ENCODE measurements around the gene NCKAP5.

NCKAP5 gene

DNA sequence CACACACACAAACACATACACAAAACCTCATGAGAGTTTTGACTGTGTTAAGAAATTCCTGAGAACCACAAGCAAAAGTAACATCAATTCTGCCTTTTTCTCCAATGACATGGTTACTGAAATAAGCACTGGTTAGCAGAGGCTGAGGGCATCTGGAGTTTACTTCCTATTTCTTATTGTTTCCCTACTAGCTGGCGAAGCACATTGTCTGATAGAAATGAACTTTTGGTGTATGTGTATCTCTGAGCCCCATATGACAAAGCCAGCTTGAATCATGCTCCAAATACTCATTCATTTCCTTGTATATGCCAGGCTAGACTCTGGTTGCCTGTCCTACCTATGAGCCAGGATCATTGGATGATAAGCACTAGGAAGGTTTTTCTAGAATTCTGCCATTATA is 203.1 kb downstream of the NCKAP5 start:
- H2BK120ac ChIP-seq (ENCODE audit: insufficient read depth, low read length, poor library complexity), result no peak overlapping the region
- H2AFZ ChIP-seq (ENCODE audit: insufficient read depth, low read length, poor library complexity), result no peak overlapping the region
- no peak overlapping the region for H4K91ac ChIP-seq (ENCODE audit: low read depth, low read length)
- H4K12ac ChIP-seq (ENCODE audit: low read depth, low read length), result no peak overlapping the region
- WGBS (ENCODE audit: extremely low coverage, insufficient coverage, insufficient read length), result no CpG with 5 or more reads among the region's 1 CpG
- H3K4me1 ChIP-seq (ENCODE audit: control insufficient read depth in 1 of 2, insufficient read depth in 2 of 2, low read length in 2 of 2), result no peaks in the 10 kb centered on the region
- no peak overlapping the region for H3K14ac ChIP-seq (ENCODE audit: low read length)
- no peak overlapping the region for H3K18ac ChIP-seq (ENCODE audit: low read length)
- no peak overlapping the region for H2AK5ac ChIP-seq (ENCODE audit: low read length)
- no peaks in the 10 kb centered on the region for H3K79me1 ChIP-seq (ENCODE audit: low read length)
- H3K27ac ChIP-seq (ENCODE audit: low read depth, low read length), result no peak overlapping the region
- no peaks in the 10 kb centered on the region for H3K9me3 ChIP-seq (ENCODE audit: insufficient read depth, low read depth, low read length)
- no peaks in the 10 kb centered on the region for H3K36me3 ChIP-seq (ENCODE audit: control insufficient read depth in 1 of 2, insufficient read depth in 2 of 2, low read length in 2 of 2)
- DNase-seq, result no peak
- H2BK5ac ChIP-seq (ENCODE audit: low read depth, low read length, poor library complexity), result no peak overlapping the region
- no peak overlapping the region for H3K23ac ChIP-seq (ENCODE audit: low read length)
- no peak overlapping the region for H3K4me3 ChIP-seq (ENCODE audit: low read depth, low read length)
- no peak overlapping the region for H3K4me2 ChIP-seq (ENCODE audit: low read length)
- no peak overlapping the region for H4K8ac ChIP-seq (ENCODE audit: low read depth, low read length)
- no peak overlapping the region for H3K4ac ChIP-seq (ENCODE audit: low read depth, low read length)
- no peaks in the 10 kb centered on the region for H3K79me2 ChIP-seq (ENCODE audit: control insufficient read depth, insufficient read depth, low read length, poor library complexity)
- H3K27me3 ChIP-seq (ENCODE audit: insufficient read depth, low read length), result no peaks in the 10 kb centered on the region
- no peak overlapping the region for H3K9ac ChIP-seq (ENCODE audit: low read length)
- H2BK12ac ChIP-seq (ENCODE audit: low read length), result no peak overlapping the region

DNA sequence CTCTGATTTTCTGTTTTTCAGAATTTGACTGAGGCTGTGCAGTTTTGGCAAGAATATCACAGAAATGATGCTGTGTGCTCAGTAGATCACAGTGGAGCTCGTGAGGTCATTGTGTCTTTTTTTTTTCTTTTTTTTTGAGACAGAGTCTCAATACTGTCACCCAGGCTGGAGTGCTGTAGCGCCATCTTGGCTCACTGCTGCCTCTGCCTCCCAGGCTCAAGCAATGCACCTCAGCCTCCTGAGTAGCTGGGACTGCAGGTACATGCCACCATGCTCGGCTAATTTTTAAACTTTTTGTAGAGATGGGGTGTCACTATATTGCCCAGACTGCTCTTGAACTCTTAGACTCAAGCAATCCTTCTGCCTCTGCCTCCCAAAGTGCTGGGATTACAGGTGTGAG is 203.6 kb downstream of the NCKAP5 start:
- no peak overlapping the region for H3K4me2 ChIP-seq (ENCODE audit: low read length)
- H2BK12ac ChIP-seq (ENCODE audit: low read length), result no peak overlapping the region
- no peak overlapping the region for H2AFZ ChIP-seq (ENCODE audit: insufficient read depth, low read length, poor library complexity)
- H4K8ac ChIP-seq (ENCODE audit: low read depth, low read length), result no peak overlapping the region
- no peak for DNase-seq
- no peak overlapping the region for H2AK5ac ChIP-seq (ENCODE audit: low read length)
- no peak overlapping the region for H2BK5ac ChIP-seq (ENCODE audit: low read depth, low read length, poor library complexity)
- no peaks in the 10 kb centered on the region for H3K36me3 ChIP-seq (ENCODE audit: control insufficient read depth in 1 of 2, insufficient read depth in 2 of 2, low read length in 2 of 2)
- H3K79me1 ChIP-seq (ENCODE audit: low read length), result no peaks in the 10 kb centered on the region
- H3K9ac ChIP-seq (ENCODE audit: low read length), result no peak overlapping the region
- H4K91ac ChIP-seq (ENCODE audit: low read depth, low read length), result no peak overlapping the region
- no peak overlapping the region for H3K14ac ChIP-seq (ENCODE audit: low read length)
- no peak overlapping the region for H3K27ac ChIP-seq (ENCODE audit: low read depth, low read length)
- H2BK120ac ChIP-seq (ENCODE audit: insufficient read depth, low read length, poor library complexity), result no peak overlapping the region
- no peak overlapping the region for H3K4me3 ChIP-seq (ENCODE audit: low read depth, low read length)
- H3K23ac ChIP-seq (ENCODE audit: low read length), result no peak overlapping the region
- H3K4me1 ChIP-seq (ENCODE audit: control insufficient read depth in 1 of 2, insufficient read depth in 2 of 2, low read length in 2 of 2), result no peaks in the 10 kb centered on the region
- no CpG with 5 or more reads among the region's 3 CpGs for WGBS (ENCODE audit: extremely low coverage, insufficient coverage, insufficient read length)
- no peak overlapping the region for H3K4ac ChIP-seq (ENCODE audit: low read depth, low read length)
- H3K9me3 ChIP-seq (ENCODE audit: insufficient read depth, low read depth, low read length), result no peaks in the 10 kb centered on the region
- H3K18ac ChIP-seq (ENCODE audit: low read length), result no peak overlapping the region
- no peaks in the 10 kb centered on the region for H3K27me3 ChIP-seq (ENCODE audit: insufficient read depth, low read length)
- H4K12ac ChIP-seq (ENCODE audit: low read depth, low read length), result no peak overlapping the region
- H3K79me2 ChIP-seq (ENCODE audit: control insufficient read depth, insufficient read depth, low read length, poor library complexity), result no peaks in the 10 kb centered on the region

DNA sequence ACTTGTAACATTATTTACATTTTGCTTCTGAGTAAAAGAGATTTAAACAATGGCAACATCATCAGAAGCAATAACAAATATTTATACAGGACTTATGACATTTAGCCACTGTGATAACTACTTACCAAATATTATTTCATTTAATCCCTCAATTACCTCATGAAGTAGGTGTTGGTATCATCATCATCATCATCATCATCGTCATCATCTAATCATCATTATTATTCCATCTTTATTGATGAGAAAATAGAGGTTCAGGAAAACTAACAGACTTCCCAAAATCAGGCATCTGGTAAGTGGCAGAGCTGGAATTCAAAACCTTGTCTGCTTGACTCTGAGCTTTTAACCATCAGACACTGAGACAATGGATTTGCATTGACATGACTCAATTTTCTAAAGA is 204.4 kb downstream of the NCKAP5 start:
- no peak overlapping the region for H3K4ac ChIP-seq (ENCODE audit: low read depth, low read length)
- H3K27me3 ChIP-seq (ENCODE audit: insufficient read depth, low read length), result no peaks in the 10 kb centered on the region
- H2AK5ac ChIP-seq (ENCODE audit: low read length), result no peak overlapping the region
- no CpG with 5 or more reads among the region's 1 CpG for WGBS (ENCODE audit: extremely low coverage, insufficient coverage, insufficient read length)
- no peak overlapping the region for H3K18ac ChIP-seq (ENCODE audit: low read length)
- no peak overlapping the region for H4K12ac ChIP-seq (ENCODE audit: low read depth, low read length)
- H3K36me3 ChIP-seq (ENCODE audit: control insufficient read depth in 1 of 2, insufficient read depth in 2 of 2, low read length in 2 of 2), result no peaks in the 10 kb centered on the region
- no peaks in the 10 kb centered on the region for H3K9me3 ChIP-seq (ENCODE audit: insufficient read depth, low read depth, low read length)
- no peaks in the 10 kb centered on the region for H3K4me1 ChIP-seq (ENCODE audit: control insufficient read depth in 1 of 2, insufficient read depth in 2 of 2, low read length in 2 of 2)
- H3K9ac ChIP-seq (ENCODE audit: low read length), result no peak overlapping the region
- H3K79me2 ChIP-seq (ENCODE audit: control insufficient read depth, insufficient read depth, low read length, poor library complexity), result no peaks in the 10 kb centered on the region
- no peak overlapping the region for H3K4me2 ChIP-seq (ENCODE audit: low read length)
- H3K27ac ChIP-seq (ENCODE audit: low read depth, low read length), result no peak overlapping the region
- H2BK120ac ChIP-seq (ENCODE audit: insufficient read depth, low read length, poor library complexity), result no peak overlapping the region
- no peak overlapping the region for H3K23ac ChIP-seq (ENCODE audit: low read length)
- no peak overlapping the region for H3K4me3 ChIP-seq (ENCODE audit: low read depth, low read length)
- no peak overlapping the region for H4K8ac ChIP-seq (ENCODE audit: low read depth, low read length)
- H2AFZ ChIP-seq (ENCODE audit: insufficient read depth, low read length, poor library complexity), result no peak overlapping the region
- no peak for DNase-seq
- H2BK12ac ChIP-seq (ENCODE audit: low read length), result no peak overlapping the region
- no peak overlapping the region for H2BK5ac ChIP-seq (ENCODE audit: low read depth, low read length, poor library complexity)
- no peak overlapping the region for H3K14ac ChIP-seq (ENCODE audit: low read length)
- H3K79me1 ChIP-seq (ENCODE audit: low read length), result no peaks in the 10 kb centered on the region
- no peak overlapping the region for H4K91ac ChIP-seq (ENCODE audit: low read depth, low read length)

DNA sequence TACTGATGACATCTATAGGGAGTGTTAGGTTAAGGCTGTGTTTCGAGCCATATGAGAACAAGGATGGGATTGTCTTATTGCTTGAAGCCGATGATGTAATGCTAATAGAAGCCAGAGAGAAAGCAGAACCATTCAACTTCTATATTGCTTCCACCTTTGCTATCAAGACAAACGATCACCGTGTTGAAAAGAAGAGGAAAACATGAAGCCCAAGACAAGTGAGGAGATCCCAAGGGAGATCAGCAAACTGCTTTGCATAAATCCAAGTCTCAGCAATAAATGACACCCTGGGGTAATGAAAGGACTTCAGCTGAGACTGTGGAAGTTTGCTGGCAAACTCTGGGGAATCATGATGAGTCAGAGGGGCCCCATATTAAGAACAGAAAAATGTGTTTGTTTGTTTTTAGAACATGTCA is 206.2 kb downstream of the NCKAP5 start:
- H3K36me3 ChIP-seq (ENCODE audit: control insufficient read depth in 1 of 2, insufficient read depth in 2 of 2, low read length in 2 of 2), result no peaks in the 10 kb centered on the region
- no peak overlapping the region for H3K4me3 ChIP-seq (ENCODE audit: low read depth, low read length)
- no peaks in the 10 kb centered on the region for H3K79me1 ChIP-seq (ENCODE audit: low read length)
- H2BK120ac ChIP-seq (ENCODE audit: insufficient read depth, low read length, poor library complexity), result no peak overlapping the region
- H3K9me3 ChIP-seq (ENCODE audit: insufficient read depth, low read depth, low read length), result no peaks in the 10 kb centered on the region
- WGBS (ENCODE audit: extremely low coverage, insufficient coverage, insufficient read length), result no CpG with 5 or more reads among the region's 4 CpGs
- DNase-seq, result no peak
- H2BK12ac ChIP-seq (ENCODE audit: low read length), result no peak overlapping the region
- H3K4me2 ChIP-seq (ENCODE audit: low read length), result no peak overlapping the region
- no peak overlapping the region for H3K27ac ChIP-seq (ENCODE audit: low read depth, low read length)
- no peak overlapping the region for H2AFZ ChIP-seq (ENCODE audit: insufficient read depth, low read length, poor library complexity)
- no peak overlapping the region for H3K14ac ChIP-seq (ENCODE audit: low read length)
- H4K8ac ChIP-seq (ENCODE audit: low read depth, low read length), result no peak overlapping the region
- H3K27me3 ChIP-seq (ENCODE audit: insufficient read depth, low read length), result no peaks in the 10 kb centered on the region
- no peak overlapping the region for H2AK5ac ChIP-seq (ENCODE audit: low read length)
- no peak overlapping the region for H4K91ac ChIP-seq (ENCODE audit: low read depth, low read length)
- no peak overlapping the region for H3K9ac ChIP-seq (ENCODE audit: low read length)
- no peaks in the 10 kb centered on the region for H3K4me1 ChIP-seq (ENCODE audit: control insufficient read depth in 1 of 2, insufficient read depth in 2 of 2, low read length in 2 of 2)
- H3K4ac ChIP-seq (ENCODE audit: low read depth, low read length), result no peak overlapping the region
- H4K12ac ChIP-seq (ENCODE audit: low read depth, low read length), result no peak overlapping the region
- H2BK5ac ChIP-seq (ENCODE audit: low read depth, low read length, poor library complexity), result no peak overlapping the region
- no peak overlapping the region for H3K18ac ChIP-seq (ENCODE audit: low read length)
- no peaks in the 10 kb centered on the region for H3K79me2 ChIP-seq (ENCODE audit: control insufficient read depth, insufficient read depth, low read length, poor library complexity)
- H3K23ac ChIP-seq (ENCODE audit: low read length), result no peak overlapping the region
